HG02763 (cell line): ENCODE measurements around the gene TSPAN14.
"Not testable (repeated sequence)": the region's sequence is repeated elsewhere in the genome, so short reads cannot be mapped to it uniquely, and the experiment has no call there.

Experiments
- ATAC-seq: cut with Tn5 transposase; IDR thresholded peaks from one replicate; pipeline ENCODE4 v1.9.1; 2021; ENCODE audit warnings: mild to moderate bottlenecking, moderate library complexity; ENCODE audit not compliant: unreplicated experiment

Gene TSPAN14

GRCh38 chr10:80539421-80540031 is 85.4 kb downstream of the TSPAN14 start:
- ATAC-seq: peak; percentile 27

GRCh38 chr10:80540136-80540535 is 86.0 kb downstream of the TSPAN14 start:
- ATAC-seq: no peak

- ATAC-seq: no peak
These were observed 86.5 kb downstream of the TSPAN14 start for GRCh38 chr10:80540618-80540980.

- peak; percentile 48 for ATAC-seq
These were observed 87.1 kb downstream of the TSPAN14 start for GRCh38 chr10:80540981-80541750.

- no peak for ATAC-seq
These were observed 87.9 kb downstream of the TSPAN14 start for GRCh38 chr10:80542053-80542452.

GRCh38 chr10:80542652-80543318 is 88.7 kb downstream of the TSPAN14 start:
- ATAC-seq: no peak

GRCh38 chr10:80543319-80543672 is 89.2 kb downstream of the TSPAN14 start:
- not testable (repeated sequence) for ATAC-seq

- no peak for ATAC-seq
These were observed 90.3 kb downstream of the TSPAN14 start for GRCh38 chr10:80544316-80544953.

GRCh38 chr10:80545258-80545881 is 91.3 kb downstream of the TSPAN14 start:
- ATAC-seq: no peak

- ATAC-seq: no peak
These were observed 98.1 kb downstream of the TSPAN14 start for GRCh38 chr10:80552151-80552646.

- ATAC-seq: no peak
These were observed 99.3 kb downstream of the TSPAN14 start for GRCh38 chr10:80553436-80553835.

GRCh38 chr10:80554050-80554449 is 99.9 kb downstream of the TSPAN14 start:
- no peak for ATAC-seq

GRCh38 chr10:80555415-80555814 is 101.3 kb downstream of the TSPAN14 start:
- no peak for ATAC-seq

GRCh38 chr10:80561950-80562349 is 107.8 kb downstream of the TSPAN14 start:
- no peak for ATAC-seq

- no peak for ATAC-seq
These were observed 113.2 kb downstream of the TSPAN14 start for GRCh38 chr10:80567292-80567691.

- no peak for ATAC-seq
These were observed 115.2 kb downstream of the TSPAN14 start for GRCh38 chr10:80569131-80569895.

GRCh38 chr10:80571352-80571751 is 117.2 kb downstream of the TSPAN14 start:
- ATAC-seq: no peak

- no peak for ATAC-seq
These were observed 125.2 kb downstream of the TSPAN14 start for GRCh38 chr10:80579181-80579763.

GRCh38 chr10:80579849-80580637 is 125.9 kb downstream of the TSPAN14 start:
- no peak for ATAC-seq
